ENCODE results near the gene BBS7. TPM values are rescaled to one million over a fixed set of nuclear protein-coding genes. Genes with fewer than 3 reads are reported as not detected.

BBS7 gene
- total RNA-seq, 1 experiment from 2014 or later: 20.5 TPM

GRCh38 chr4:121790976-121791375 lies 79.3 kb downstream of the BBS7 start:
- DNase-seq (ENCODE audit: low spot score): no peak
- CTCF ChIA-PET: no interaction called here
- H3K27ac Mint-ChIP-seq: no peak overlapping the region

GRCh38 chr4:121789960-121790829 lies 80.1 kb downstream of the BBS7 start:
- H3K27ac Mint-ChIP-seq: no peak overlapping the region
- DNase-seq (ENCODE audit: low spot score) (no peak), ATAC-seq (no peak)
- ChIA-PET POLR2A (no interaction called here), CTCF (no interaction called here)
- no peak for TF ChIP-seq ZMAT4 (CRISPR knock-in tag; IDR thresholded peaks at IDR 0.05)
- no peak for TF ChIP-seq ZNF425 (CRISPR knock-in tag; conservative IDR thresholded peaks at IDR 0.05)
- no peak for TF ChIP-seq IRF1 (CRISPR knock-in tag; IDR thresholded peaks at IDR 0.05)
- TF ChIP-seq, protein P1, sequence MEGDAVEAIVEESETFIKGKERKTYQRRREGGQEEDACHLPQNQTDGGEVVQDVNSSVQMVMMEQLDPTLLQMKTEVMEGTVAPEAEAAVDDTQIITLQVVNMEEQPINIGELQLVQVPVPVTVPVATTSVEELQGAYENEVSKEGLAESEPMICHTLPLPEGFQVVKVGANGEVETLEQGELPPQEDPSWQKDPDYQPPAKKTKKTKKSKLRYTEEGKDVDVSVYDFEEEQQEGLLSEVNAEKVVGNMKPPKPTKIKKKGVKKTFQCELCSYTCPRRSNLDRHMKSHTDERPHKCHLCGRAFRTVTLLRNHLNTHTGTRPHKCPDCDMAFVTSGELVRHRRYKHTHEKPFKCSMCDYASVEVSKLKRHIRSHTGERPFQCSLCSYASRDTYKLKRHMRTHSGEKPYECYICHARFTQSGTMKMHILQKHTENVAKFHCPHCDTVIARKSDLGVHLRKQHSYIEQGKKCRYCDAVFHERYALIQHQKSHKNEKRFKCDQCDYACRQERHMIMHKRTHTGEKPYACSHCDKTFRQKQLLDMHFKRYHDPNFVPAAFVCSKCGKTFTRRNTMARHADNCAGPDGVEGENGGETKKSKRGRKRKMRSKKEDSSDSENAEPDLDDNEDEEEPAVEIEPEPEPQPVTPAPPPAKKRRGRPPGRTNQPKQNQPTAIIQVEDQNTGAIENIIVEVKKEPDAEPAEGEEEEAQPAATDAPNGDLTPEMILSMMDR (IDR thresholded peaks at IDR 0.05): no peak
- TF ChIP-seq, protein P2, sequence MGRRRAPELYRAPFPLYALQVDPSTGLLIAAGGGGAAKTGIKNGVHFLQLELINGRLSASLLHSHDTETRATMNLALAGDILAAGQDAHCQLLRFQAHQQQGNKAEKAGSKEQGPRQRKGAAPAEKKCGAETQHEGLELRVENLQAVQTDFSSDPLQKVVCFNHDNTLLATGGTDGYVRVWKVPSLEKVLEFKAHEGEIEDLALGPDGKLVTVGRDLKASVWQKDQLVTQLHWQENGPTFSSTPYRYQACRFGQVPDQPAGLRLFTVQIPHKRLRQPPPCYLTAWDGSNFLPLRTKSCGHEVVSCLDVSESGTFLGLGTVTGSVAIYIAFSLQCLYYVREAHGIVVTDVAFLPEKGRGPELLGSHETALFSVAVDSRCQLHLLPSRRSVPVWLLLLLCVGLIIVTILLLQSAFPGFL (CRISPR knock-in tag; IDR thresholded peaks at IDR 0.05; ENCODE audit: borderline replicate concordance): no peak
- TF ChIP-seq FOXP4 (CRISPR knock-in tag; IDR thresholded peaks at IDR 0.05): no peak
- TF ChIP-seq E2F1 (CRISPR knock-in tag; IDR thresholded peaks at IDR 0.05): no peak
- TF ChIP-seq FOXK1 (CRISPR knock-in tag; IDR thresholded peaks at IDR 0.05): no peak
- TF ChIP-seq, protein P3, sequence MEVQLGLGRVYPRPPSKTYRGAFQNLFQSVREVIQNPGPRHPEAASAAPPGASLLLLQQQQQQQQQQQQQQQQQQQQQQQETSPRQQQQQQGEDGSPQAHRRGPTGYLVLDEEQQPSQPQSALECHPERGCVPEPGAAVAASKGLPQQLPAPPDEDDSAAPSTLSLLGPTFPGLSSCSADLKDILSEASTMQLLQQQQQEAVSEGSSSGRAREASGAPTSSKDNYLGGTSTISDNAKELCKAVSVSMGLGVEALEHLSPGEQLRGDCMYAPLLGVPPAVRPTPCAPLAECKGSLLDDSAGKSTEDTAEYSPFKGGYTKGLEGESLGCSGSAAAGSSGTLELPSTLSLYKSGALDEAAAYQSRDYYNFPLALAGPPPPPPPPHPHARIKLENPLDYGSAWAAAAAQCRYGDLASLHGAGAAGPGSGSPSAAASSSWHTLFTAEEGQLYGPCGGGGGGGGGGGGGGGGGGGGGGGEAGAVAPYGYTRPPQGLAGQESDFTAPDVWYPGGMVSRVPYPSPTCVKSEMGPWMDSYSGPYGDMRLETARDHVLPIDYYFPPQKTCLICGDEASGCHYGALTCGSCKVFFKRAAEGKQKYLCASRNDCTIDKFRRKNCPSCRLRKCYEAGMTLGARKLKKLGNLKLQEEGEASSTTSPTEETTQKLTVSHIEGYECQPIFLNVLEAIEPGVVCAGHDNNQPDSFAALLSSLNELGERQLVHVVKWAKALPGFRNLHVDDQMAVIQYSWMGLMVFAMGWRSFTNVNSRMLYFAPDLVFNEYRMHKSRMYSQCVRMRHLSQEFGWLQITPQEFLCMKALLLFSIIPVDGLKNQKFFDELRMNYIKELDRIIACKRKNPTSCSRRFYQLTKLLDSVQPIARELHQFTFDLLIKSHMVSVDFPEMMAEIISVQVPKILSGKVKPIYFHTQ (CRISPR knock-in tag; IDR thresholded peaks at IDR 0.05): no peak
- no peak for TF ChIP-seq JUN (CRISPR knock-in tag; IDR thresholded peaks at IDR 0.05)
- TF ChIP-seq ZNF138 (CRISPR knock-in tag; conservative IDR thresholded peaks at IDR 0.05): no peak
- TF ChIP-seq ETV6 (CRISPR knock-in tag; IDR thresholded peaks at IDR 0.05): no peak
- no peak for TF ChIP-seq TEAD4 (CRISPR knock-in tag; IDR thresholded peaks at IDR 0.05)
- no peak for TF ChIP-seq SOX15 (CRISPR knock-in tag; IDR thresholded peaks at IDR 0.05)
- TF ChIP-seq ZNF317 (CRISPR knock-in tag; IDR thresholded peaks at IDR 0.05; ENCODE audit: borderline replicate concordance, low read depth): no peak
- no peak for TF ChIP-seq OVOL2 (CRISPR knock-in tag; IDR thresholded peaks at IDR 0.05; ENCODE audit: borderline replicate concordance)
- H3K27me3 Mint-ChIP-seq (ENCODE audit: low read depth): no peaks in the 10 kb centered on the region
- no peaks in the 10 kb centered on the region for H3K36me3 Mint-ChIP-seq
- peaks cover 9% of the 10 kb centered on the region for H3K4me1 Mint-ChIP-seq
- no peaks in the 10 kb centered on the region for H3K9me3 Mint-ChIP-seq
- no peak overlapping the region for H3K4me3 Mint-ChIP-seq

More at GRCh38 chr4:121790976-121791375, 79.3 kb downstream of the BBS7 start:
- no peaks in the 10 kb centered on the region for H3K27me3 Mint-ChIP-seq (ENCODE audit: low read depth)
- H3K4me1 Mint-ChIP-seq: peaks cover 15% of the 10 kb centered on the region
- ATAC-seq: no peak
- H3K36me3 Mint-ChIP-seq: no peaks in the 10 kb centered on the region
- TF ChIP-seq SMAD3 (CRISPR knock-in tag; IDR thresholded peaks at IDR 0.05; ENCODE audit: borderline replicate concordance): no peak
- no peak for TF ChIP-seq CREB1 (CRISPR knock-in tag; IDR thresholded peaks at IDR 0.05)
- TF ChIP-seq E2F1 (CRISPR knock-in tag; IDR thresholded peaks at IDR 0.05): no peak
- POLR2A ChIA-PET: no interaction called here
- H3K4me3 Mint-ChIP-seq: no peak overlapping the region
- no peaks in the 10 kb centered on the region for H3K9me3 Mint-ChIP-seq

Measured in WTC11 (cell line).